Activated T-helper 17 cell treated with anti-CD3 and anti-CD28 coated beads, Interleukin-2, amount 50 U/mL, for 72 hours (primary cell): ENCODE results near the gene ATG7. TPM values are rescaled to one million over a fixed set of nuclear protein-coding genes. Genes with fewer than 3 reads are reported as not detected.
"Not testable (repeated sequence)": the region's sequence is repeated elsewhere in the genome, so short reads cannot be mapped to it uniquely, and the experiment has no call there.

ENCODE experiments used
- ATAC-seq: fragments of 150-1000 bp; cut with Tn5 transposase; replicated peaks from 2 replicates; pipeline ENCODE4 v1.10.0; 2021; ENCODE audit warnings: mild to moderate bottlenecking, moderate library complexity
- H3K27ac Mint-ChIP-seq: one replicate; pipeline ENCODE4 v1.8.0; 2022; ENCODE audit warnings: mixed read lengths
- H3K27me3 Mint-ChIP-seq: one replicate; pipeline ENCODE4 v1.8.0; 2022; ENCODE audit warnings: mixed read lengths
- H3K36me3 Mint-ChIP-seq: one replicate; pipeline ENCODE4 v1.8.0; 2022; ENCODE audit warnings: low read depth, mild to moderate bottlenecking, mixed read lengths
- H3K4me1 Mint-ChIP-seq: one replicate; pipeline ENCODE4 v1.8.0; 2022; ENCODE audit warnings: mixed read lengths
- H3K4me3 Mint-ChIP-seq: one replicate; pipeline ENCODE4 v1.8.0; 2022; ENCODE audit warnings: mild to moderate bottlenecking, mixed read lengths
- H3K9me3 Mint-ChIP-seq: one replicate; pipeline ENCODE4 v1.8.0; 2022; ENCODE audit warnings: mixed read lengths
- total RNA-seq, 2 donors: library from RNA; stranded (reverse); gene quantifications; one replicate each; pipeline ENCODE4 v1.2.3, GENCODE V29; 2022

Gene ATG7
- total RNA-seq, 2 donors from 2014 or later: 34.6 to 37.7 TPM

- Mint-ChIP-seq H3K4me3 (no peak overlapping the region), H3K27me3 (no peaks in the 10 kb centered on the region), H3K4me1 (peaks cover 5% of the 10 kb centered on the region), H3K27ac (no peak overlapping the region), H3K9me3 (no peaks in the 10 kb centered on the region), H3K36me3 (no peaks in the 10 kb centered on the region)
- no peak for ATAC-seq
These were observed 193.8 kb downstream of the ATG7 start for GRCh38 chr3:11465744-11466616.

- ATAC-seq: no peak
- H3K4me3 Mint-ChIP-seq: no peak overlapping the region
- no peak overlapping the region for H3K27ac Mint-ChIP-seq
- H3K27me3 Mint-ChIP-seq: no peaks in the 10 kb centered on the region
- H3K4me1 Mint-ChIP-seq: no peaks in the 10 kb centered on the region
- no peaks in the 10 kb centered on the region for H3K36me3 Mint-ChIP-seq
- H3K9me3 Mint-ChIP-seq: no peaks in the 10 kb centered on the region
These were observed 195.7 kb downstream of the ATG7 start for GRCh38 chr3:11467875-11468274.

DNA sequence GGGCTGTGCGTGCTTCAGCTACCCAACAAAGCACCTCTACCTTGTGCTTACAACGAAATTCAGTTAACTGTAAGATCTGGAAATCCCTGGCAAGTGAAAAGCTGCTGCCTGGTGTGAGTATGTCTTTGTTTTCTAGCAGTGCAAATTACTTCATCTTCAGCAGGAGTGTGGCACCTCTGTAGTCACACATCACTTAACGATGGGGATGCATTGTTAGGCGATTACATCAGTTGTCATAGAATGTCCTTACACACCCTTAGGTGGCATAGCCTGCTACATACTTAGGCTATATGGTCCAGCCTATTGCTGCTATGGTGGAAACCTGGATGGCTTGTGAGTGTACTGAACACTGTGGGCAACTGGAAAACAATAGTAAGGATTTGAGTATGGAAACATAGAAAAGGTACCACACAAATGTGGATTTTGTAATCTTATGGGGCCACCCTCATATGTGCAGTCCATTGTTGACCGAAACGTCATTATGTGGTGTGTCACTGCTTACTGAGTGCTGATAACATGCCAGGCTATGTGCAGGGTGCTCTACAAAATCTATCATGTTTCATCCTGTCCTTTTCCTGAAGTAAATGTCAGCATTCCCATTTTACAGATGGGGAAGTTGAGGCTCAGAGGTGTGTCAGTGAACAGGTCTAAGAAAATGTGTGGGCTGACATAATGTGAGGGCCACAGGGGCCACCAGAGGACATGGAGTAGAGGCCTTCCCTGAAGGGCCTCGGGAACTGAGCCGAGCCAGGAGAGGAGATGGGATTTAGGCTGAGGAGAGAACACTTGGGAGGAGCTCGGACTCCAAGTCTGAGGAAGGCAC is 198.0 kb downstream of the ATG7 start:
- Mint-ChIP-seq H3K4me1 (no peaks in the 10 kb centered on the region), H3K4me3 (no peak overlapping the region), H3K27ac (no peak overlapping the region), H3K36me3 (no peaks in the 10 kb centered on the region), H3K9me3 (no peaks in the 10 kb centered on the region), H3K27me3 (no peaks in the 10 kb centered on the region)
- ATAC-seq: no peak

DNA sequence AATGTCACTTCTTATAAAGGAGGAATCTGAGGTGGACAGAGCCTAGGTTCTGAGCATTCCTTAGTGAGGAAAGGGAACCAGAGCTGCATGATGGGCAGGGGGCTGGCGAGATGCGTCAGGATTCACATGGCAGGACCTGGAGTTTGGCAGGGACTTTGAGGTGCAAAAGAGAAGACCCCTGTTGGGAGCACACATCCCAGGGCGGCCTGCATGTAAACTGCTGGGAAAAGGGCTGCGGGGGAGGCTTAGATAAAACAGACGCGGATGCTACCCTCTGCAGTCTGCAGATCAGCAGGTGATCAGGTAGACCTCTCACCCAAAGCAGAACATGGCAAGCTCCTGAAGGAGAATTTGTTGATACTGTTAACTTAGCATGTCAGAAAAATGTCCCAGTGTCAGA is 203.1 kb downstream of the ATG7 start:
- Mint-ChIP-seq H3K4me3 (no peak overlapping the region), H3K27ac (no peak overlapping the region), H3K9me3 (no peaks in the 10 kb centered on the region), H3K4me1 (no peaks in the 10 kb centered on the region), H3K27me3 (no peaks in the 10 kb centered on the region), H3K36me3 (no peaks in the 10 kb centered on the region)
- ATAC-seq: no peak

DNA sequence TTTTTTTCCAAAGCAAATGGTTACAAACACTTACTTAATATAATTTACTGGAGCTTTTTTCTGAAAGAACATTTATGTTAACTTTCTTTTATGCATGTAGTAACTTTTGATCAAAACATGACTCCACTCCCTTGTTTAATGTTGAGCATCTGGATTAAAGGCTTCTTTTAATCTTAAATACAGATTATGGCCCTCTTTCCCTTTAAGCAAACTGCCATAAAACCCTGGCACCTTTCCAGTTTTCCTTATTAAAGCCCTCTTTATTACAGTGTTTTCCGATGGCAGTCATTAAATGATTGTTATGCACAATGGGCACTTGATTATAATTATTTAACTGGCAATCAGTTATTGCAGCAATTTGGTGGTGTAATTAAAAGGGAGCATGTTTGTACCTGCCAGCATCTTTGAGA is 204.5 kb downstream of the ATG7 start:
- no peaks in the 10 kb centered on the region for H3K4me1 Mint-ChIP-seq
- H3K36me3 Mint-ChIP-seq: no peaks in the 10 kb centered on the region
- H3K27me3 Mint-ChIP-seq: no peaks in the 10 kb centered on the region
- H3K4me3 Mint-ChIP-seq: no peak overlapping the region
- no peak for ATAC-seq
- no peaks in the 10 kb centered on the region for H3K9me3 Mint-ChIP-seq
- no peak overlapping the region for H3K27ac Mint-ChIP-seq

DNA sequence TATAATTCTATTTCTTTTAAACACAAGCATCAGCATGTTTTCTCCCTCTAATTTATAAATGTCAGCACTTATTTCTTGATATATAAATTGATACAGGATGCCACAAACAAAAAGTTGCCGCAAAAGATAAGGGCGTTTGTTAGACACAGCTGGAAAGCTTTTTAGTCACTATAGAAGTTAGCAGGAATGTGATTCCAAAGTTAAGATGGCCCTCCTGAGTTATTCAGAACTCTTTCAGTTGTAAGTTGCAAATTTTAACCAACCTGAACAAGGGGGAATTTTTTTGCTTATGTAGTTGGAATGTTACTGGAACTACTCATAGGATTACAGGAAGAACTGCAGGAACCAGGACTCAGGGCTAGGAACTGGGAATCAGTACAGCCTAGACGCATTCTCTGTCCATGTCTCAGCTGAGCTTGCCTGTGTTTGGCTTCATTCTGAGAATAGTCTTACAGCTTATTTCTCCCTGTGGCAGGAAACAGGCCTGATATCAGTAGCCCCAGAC is 205.3 kb downstream of the ATG7 start:
- H3K27me3 Mint-ChIP-seq: no peaks in the 10 kb centered on the region
- H3K27ac Mint-ChIP-seq: no peak overlapping the region
- no peak overlapping the region for H3K4me3 Mint-ChIP-seq
- H3K4me1 Mint-ChIP-seq: no peaks in the 10 kb centered on the region
- no peak for ATAC-seq
- H3K36me3 Mint-ChIP-seq: no peaks in the 10 kb centered on the region
- no peaks in the 10 kb centered on the region for H3K9me3 Mint-ChIP-seq

- Mint-ChIP-seq H3K36me3 (no peaks in the 10 kb centered on the region), H3K27ac (no peak overlapping the region)
- no peak for ATAC-seq
These were observed 206.0 kb downstream of the ATG7 start for GRCh38 chr3:11478167-11478566.

DNA sequence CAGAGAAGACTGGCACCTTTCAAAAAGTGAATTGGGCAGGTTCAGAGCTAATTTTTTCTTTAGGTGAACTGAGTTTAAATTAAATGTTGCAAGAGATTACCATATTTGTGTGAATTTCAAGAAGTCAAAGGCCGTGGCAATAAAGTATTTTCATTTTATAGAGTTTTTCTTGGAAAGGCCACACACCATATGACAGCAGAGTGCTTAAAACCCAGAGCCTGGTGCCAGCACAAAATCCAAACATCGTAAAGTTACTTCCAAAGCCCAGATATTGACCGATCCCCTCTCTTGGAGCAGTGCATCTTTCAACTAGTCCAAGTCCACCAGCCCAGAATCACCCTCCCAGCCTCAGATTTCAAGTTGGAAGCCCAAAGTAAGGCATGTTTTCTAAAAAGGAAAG is 207.0 kb downstream of the ATG7 start:
- Mint-ChIP-seq H3K27ac (no peak overlapping the region), H3K4me1 (no peaks in the 10 kb centered on the region), H3K4me3 (no peak overlapping the region), H3K9me3 (no peaks in the 10 kb centered on the region), H3K36me3 (peaks cover 6% of the 10 kb centered on the region), H3K27me3 (no peaks in the 10 kb centered on the region)
- ATAC-seq: no peak

More at GRCh38 chr3:11478167-11478566, 206.0 kb downstream of the ATG7 start:
- no peaks in the 10 kb centered on the region for H3K9me3 Mint-ChIP-seq
- H3K4me1 Mint-ChIP-seq: no peaks in the 10 kb centered on the region
- H3K27me3 Mint-ChIP-seq: no peaks in the 10 kb centered on the region
- H3K4me3 Mint-ChIP-seq: no peak overlapping the region

DNA sequence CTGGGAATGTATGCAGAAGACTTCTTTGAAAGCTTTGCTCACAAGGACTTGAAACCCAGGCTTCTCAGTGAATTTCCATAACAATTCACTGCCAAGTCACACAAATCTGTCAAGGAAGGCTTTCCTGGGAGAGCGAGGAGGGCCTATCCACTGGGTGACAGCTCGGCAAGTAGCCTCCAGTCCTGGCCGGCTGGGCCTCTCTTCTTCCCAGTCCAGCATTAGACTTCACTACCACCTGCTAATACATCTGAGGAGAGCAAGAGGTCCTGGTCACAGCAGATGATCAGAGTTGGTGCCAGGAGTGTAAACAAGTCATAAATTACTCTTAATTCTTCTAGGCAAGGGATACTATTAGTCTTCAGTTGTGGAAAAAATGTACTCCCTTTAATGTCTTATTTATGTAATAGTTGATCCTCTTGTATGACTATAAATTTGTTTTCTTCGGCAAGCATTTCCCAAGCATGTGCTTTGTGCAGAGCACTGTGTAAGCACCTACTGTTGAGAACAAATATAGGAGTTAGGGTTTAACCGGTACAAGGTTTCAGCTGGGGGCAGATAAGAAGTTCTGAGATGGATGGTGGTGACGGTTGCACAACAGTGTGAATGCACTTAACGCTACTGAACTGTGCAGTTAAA is 208.6 kb downstream of the ATG7 start:
- Mint-ChIP-seq H3K9me3 (no peaks in the 10 kb centered on the region), H3K4me3 (no peak overlapping the region), H3K27ac (no peak overlapping the region), H3K36me3 (peaks cover 6% of the 10 kb centered on the region), H3K4me1 (no peaks in the 10 kb centered on the region), H3K27me3 (no peaks in the 10 kb centered on the region)
- ATAC-seq: no peak

DNA sequence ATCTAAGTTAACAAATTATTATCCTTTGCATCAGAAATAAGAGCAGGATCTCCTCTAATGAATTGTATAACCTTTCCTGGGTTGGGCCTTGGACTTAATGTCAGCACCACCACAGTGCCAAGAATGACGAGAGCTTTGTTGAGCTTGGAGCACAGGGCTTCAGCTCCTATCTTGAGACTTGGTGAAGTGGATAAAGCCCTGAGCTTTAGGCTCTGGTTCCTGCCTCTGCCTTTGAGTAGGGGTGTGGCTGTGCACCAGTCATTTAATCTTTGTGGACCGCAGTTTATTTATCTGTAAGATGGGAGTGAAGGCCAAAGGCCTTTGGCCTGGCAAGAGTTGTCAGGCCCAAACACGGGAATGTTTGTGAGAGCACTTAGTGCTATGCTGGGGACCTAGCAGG is 209.4 kb downstream of the ATG7 start:
- Mint-ChIP-seq H3K36me3 (peaks cover 6% of the 10 kb centered on the region), H3K27ac (no peak overlapping the region), H3K4me1 (no peaks in the 10 kb centered on the region), H3K27me3 (no peaks in the 10 kb centered on the region), H3K9me3 (no peaks in the 10 kb centered on the region), H3K4me3 (no peak overlapping the region)
- ATAC-seq: no peak

DNA sequence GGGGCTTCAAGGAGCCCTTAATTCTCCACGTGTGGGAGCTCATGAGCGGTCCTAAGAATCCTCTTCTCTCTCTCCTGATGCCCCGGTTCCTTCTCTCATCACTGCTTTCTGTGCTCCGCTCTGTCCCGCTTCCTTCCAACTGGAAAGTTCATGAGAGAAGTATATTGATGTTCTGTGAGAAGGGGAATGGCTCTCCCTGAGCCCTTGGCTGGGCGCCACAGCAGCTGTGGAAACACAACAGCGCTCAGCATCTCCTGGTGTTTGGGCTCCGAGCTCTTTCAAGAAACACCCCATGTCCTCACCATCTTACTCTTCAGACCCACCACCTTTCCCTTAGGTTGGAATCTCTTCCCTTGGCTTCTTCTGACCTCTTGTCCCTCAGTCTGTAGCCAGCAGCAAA is 209.8 kb downstream of the ATG7 start:
- Mint-ChIP-seq H3K27ac (no peak overlapping the region), H3K36me3 (peaks cover 6% of the 10 kb centered on the region), H3K4me3 (no peak overlapping the region), H3K4me1 (no peaks in the 10 kb centered on the region), H3K9me3 (no peaks in the 10 kb centered on the region), H3K27me3 (no peaks in the 10 kb centered on the region)
- ATAC-seq: no peak

- not testable (repeated sequence) for H3K4me1 Mint-ChIP-seq, ATAC-seq, H3K27me3 Mint-ChIP-seq, H3K4me3 Mint-ChIP-seq, H3K27ac Mint-ChIP-seq, H3K9me3 Mint-ChIP-seq, H3K36me3 Mint-ChIP-seq
These were observed 216.2 kb downstream of the ATG7 start for GRCh38 chr3:11488356-11488755.

DNA sequence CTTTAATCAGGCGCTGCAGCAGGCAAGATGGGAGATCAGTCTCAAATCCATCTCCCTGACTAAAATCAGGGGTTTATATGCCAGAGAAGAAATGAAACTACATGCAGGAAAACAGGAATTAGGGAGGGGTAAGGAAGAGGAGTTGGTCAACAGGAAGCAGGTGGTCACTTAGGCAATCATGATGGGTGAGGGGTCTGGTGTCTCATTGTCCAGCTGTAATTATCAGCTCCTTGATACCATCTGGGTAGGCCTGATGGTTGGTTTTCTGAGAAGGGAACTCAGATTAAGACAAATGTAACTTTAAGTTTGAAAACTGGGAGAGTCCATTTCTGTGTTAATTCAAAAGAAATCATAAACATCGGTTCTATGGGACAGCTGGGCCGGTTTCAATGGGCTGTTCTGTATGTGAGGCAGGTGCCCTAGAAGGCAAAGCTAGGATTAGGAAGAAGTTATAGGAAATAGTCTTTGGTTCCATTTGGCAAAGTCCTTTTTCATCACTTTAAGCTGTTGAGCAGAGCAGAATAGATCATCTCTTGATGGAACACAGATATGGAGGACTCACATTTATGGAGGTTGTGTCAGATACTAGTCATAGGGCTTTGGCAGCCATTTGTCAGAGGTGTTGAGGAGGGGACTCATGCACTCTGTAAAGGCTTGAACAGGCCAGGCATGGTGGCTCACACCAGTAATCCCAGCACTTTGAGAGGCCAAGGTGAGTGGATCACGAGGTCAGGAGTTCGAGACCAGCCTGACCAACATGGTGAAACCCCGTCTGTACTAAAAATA is 222.1 kb downstream of the ATG7 start:
- Mint-ChIP-seq H3K36me3 (no peaks in the 10 kb centered on the region), H3K27ac (peak overlapping the region; percentile 86), H3K9me3 (no peaks in the 10 kb centered on the region), H3K4me1 (peaks cover 7% of the 10 kb centered on the region), H3K4me3 (no peak overlapping the region), H3K27me3 (no peaks in the 10 kb centered on the region)
- ATAC-seq: no peak
